GM21825 (cell line): ENCODE results near the gene TMEM132E.

ENCODE experiments used
- ATAC-seq: cut with Tn5 transposase; IDR thresholded peaks from one replicate; pipeline ENCODE4 v1.9.1; 2021; ENCODE audit warnings: mild to moderate bottlenecking, moderate library complexity; ENCODE audit not compliant: unreplicated experiment

Gene TMEM132E

DNA sequence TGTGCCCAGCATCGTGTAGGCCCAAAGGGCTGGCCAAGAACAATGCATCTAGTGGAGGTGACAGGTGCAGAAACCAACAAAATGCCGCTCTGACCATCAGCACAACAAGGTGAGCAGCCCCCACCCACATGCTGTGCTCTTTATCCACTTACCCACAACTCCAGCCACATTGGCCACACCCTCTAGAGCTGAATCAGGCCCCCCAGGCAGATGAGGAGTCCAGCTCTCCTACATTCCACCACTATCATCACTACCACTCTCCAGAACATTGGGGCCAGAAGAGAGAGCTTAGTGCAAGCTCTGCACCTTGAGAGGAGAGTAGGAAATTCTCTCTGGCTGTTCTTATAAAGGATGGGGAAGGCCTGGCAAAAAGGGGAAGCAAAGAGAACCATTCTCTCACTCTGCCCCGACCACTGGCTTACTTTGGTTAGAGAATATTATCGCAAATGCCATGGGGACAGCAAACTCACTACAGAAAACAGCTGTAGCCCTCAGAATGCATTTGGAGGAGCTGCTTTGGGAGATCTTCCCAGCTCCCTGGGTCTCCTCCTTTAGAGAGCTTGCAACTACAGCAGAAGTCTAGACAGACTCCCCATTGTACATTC lies 75.0 kb downstream of the TMEM132E start:
- no peak for ATAC-seq

GRCh38 chr17:34654881-34655276 lies 75.5 kb downstream of the TMEM132E start:
- ATAC-seq = no peak

- ATAC-seq = no peak
Measured at GRCh38 chr17:34656801-34657200, 77.4 kb downstream of the TMEM132E start.

- no peak for ATAC-seq
Measured at GRCh38 chr17:34658811-34659560, 79.6 kb downstream of the TMEM132E start.

DNA sequence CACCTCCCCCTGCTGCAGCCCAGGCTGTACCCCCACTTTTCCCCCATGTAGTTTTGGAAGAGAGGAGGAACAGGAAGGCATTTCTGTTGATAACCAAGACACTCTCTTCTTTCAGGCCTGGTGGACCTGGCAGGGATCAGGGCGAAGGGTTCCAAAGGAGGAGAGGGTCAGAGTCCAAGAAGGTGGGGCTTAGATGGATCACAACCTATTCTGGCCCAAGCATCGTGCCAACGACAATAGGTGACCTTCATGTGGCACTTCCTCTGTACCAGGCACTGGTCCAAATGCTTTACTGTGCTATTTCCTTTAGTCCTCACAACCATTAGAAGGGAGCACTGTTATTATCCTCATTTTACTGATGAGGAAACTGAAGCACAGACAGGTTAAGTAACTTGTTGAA lies 84.3 kb downstream of the TMEM132E start:
- ATAC-seq = no peak

DNA sequence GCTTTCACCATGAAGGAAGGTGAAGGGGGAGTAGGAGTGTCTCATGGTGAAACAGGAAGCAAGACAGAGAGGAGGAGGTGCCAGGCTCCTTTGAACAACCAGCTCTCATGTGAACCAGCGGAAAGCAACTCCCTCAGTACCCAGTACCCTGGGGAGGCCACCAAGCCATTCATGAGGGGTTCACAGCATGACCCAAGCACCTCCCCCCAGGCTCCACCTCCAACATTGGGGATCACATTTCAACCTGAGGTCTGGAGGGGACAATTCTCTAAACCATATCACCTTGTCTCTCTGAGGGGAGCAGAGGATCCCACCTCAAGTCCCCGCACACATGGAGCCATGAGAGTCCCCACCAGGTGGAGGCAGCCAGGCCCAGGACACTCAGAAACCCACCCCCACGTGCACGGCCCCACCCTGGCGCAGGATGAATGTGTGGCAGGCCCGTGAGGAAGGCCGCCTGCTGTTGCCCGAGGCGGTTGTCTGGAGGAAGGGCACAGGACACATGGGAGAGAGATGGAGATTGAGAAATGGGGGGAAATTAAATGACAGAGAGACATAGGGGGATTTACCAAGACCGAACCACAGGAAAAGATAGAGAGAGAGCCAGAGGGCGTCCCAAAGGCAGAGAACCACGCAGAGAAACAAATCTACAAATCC lies 85.9 kb downstream of the TMEM132E start:
- no peak for ATAC-seq

DNA sequence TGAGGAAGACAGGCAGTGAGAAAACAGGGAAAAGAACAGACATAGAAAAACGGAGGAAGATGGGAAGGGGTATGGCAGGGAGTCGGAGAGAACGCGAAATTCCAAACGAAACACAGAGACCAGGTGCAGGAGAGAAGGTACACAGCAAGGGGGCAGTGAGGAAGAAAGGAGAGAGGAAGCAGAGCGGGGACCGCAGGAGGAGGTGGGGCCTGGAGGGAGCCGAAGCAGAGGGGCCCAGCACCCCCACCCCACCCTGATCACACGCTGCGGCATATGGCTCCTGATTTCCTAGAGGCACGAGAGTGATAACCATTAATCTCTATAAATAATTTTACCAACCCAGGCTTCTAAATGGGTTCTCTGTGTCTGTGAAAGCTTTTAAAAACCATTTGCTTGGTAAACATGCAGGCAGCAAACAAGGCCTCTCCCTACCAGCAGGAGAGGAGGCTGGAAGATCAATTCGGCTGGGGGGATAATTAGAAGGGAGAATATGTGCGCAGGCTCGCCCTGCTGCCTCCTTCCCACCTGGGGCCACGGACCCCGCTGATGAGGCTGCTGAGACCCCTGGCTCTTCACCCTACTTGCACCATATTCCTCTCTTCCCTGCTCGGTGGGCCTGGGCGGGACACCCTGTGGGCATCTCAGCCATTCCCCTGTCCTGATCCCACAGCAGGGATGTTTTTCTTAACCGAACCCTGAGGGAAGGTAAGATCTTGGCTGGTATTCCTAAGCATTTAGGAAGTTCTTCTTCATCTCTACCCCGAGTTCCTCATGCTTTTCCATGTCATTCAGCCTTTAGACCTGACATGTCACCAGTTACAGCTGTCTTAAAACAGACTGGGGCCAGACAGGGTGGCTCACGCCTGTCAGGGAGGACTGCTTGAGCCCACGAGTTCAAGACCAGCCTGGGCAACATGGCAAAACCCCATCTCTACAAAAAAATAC lies 86.7 kb downstream of the TMEM132E start:
- no peak for ATAC-seq

GRCh38 chr17:34667656-34668055 lies 88.3 kb downstream of the TMEM132E start:
- ATAC-seq = no peak

GRCh38 chr17:34668206-34668605 lies 88.8 kb downstream of the TMEM132E start:
- ATAC-seq = no peak

DNA sequence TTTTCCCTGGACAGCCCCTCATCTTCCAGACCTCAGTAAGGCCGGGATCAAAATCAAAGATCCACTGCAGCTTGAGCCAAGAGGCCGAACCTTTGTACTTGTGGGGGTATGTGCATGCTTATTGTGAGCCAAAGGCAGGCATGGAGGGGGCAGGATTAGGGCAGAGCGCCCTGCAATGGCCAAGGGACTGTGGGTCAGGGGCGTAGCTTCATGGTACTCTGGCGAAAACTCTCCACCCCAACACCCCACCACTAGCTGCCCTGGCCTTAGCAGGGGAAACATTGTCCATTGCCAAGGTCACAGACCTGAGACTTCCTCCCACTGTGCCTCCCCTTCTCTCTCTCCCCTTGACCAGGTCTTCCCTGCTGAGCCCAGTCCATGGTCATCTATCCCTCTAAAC lies 90.1 kb downstream of the TMEM132E start:
- ATAC-seq = no peak

GRCh38 chr17:34670618-34671017 lies 91.2 kb downstream of the TMEM132E start:
- no peak for ATAC-seq

- no peak for ATAC-seq
Measured at GRCh38 chr17:34671191-34671590, 91.8 kb downstream of the TMEM132E start.

GRCh38 chr17:34672176-34672785 lies 92.9 kb downstream of the TMEM132E start:
- ATAC-seq = no peak

DNA sequence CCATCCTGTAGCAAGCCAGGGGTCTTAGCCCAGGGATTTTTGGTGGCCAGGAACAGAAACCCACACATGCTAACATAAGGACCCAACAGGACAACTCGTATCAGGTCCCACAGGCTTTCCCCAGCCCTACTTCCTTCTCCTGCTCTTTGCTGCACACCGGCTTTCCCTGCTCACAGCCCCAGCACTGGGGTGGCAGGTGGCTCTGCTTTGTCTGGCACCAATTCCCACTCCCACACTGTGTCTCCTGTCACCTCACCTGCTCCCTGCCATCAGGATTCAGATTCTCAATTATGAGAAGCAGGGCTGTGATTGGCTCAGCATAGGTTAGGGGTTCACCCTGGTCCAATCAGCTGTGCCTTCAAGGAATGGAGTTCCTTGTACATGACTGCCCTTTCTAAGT lies 94.1 kb downstream of the TMEM132E start:
- ATAC-seq = no peak

DNA sequence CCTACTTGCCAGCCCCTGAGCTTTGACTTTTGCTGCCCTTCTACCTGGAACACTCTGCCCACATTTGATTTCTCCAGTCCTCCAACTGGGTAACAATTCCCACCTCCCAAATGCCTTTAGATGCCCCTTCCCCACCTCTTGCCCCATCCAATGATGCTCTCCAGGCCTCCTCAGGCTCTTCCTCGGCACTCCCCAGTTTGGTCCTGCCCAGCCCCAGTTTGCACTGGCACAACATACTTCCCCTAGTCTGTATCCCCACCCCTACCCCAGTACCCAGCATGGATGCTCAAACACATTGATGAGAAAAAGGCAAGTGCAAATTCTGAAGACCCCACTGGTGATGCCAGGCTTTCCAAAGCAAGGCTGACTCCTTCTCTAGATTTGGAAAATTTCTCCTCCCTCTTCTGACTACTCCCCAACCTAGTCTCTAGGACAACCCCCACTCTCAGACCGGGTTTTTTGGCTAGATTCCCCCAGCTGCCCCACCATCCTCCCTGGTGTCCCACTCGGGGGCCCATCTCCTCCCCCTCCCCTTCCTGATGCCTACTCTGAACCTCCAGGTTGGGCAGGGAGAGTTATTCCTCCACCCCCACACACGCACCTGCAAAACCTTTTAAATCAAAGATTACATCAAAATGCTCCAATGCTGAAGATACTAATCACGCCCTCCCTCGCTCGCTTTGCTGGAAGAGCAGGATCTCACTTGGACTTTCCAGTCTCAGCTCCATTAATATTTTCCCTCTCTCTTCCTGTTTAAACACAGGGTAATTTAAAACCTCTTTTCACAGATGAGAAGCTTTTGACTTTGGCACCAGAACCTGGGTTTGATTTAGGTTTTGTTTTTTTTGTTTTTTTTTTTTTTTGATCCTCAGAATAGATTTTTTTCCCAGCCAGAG lies 94.9 kb downstream of the TMEM132E start:
- ATAC-seq = no peak

DNA sequence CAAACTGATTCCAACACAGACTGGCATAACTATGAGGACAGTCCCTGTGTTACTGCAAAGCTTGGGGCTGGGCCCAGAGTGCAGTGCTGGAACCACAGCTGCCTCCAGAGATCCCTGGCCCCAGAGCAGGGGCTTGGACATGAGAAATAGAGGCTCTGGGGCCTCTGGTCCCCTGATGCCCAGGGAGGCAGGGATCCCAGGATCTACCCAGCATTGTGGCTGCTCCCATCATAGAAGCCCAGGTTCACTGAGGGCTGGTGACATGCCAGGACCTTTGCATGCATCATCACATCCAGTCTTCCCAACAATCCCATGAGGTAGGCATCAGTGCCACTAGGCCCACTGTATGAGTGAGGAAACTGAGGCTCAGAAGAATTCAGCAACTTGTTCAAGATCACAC lies 95.8 kb downstream of the TMEM132E start:
- ATAC-seq = no peak

DNA sequence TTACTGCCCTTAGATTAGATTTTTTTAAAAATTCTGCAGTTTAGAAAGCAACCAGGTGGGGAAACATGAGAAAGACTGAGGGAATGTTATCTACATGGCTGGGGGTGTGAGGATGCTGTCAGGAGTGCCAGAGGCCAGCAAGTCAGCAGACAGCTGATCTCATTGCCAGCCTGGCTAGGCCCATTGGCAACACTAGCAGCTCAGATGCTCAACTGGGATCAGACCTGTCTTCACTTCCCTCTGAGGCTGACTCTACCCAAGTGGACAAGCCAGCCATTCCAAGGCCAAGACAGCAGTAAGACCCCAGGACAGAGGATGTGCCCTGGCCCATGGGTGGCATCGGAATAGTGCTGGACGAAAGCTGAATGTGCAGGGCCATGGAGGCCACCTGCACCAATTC lies 96.2 kb downstream of the TMEM132E start:
- no peak for ATAC-seq

GRCh38 chr17:34680151-34680550 lies 100.8 kb downstream of the TMEM132E start:
- ATAC-seq = no peak

- no peak for ATAC-seq
Measured at GRCh38 chr17:34682305-34682704, 102.9 kb downstream of the TMEM132E start.

DNA sequence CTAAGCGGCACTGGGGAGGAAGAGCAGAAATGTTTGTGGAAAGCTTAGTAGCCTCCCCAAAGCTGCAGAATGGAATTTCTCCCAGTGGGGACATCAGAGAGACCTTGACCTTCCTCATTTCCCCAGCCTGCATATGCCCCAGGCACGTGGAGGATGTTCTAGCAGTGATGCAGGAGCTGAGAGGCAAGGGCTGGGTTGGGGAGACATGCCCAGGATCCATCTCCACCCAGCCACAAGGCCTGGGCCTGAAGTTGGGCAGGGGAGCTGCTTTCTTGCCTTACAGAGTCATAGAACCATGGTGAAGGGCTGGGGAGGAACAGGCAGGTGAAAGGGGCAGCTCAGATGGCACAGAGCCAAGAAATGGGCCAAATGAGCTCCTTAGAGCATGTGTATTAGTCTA lies 104.0 kb downstream of the TMEM132E start:
- no peak for ATAC-seq
